HG02588 (cell line): ENCODE measurements around the gene RPRD1A.
"Not testable (repeated sequence)": the region's sequence is repeated elsewhere in the genome, so short reads cannot be mapped to it uniquely, and the experiment has no call there.

Experiments used
- ATAC-seq: cut with Tn5 transposase; IDR thresholded peaks from one replicate; pipeline ENCODE4 v1.9.1; 2021; ENCODE audit warnings: mild to moderate bottlenecking, moderate library complexity; ENCODE audit not compliant: unreplicated experiment

Gene RPRD1A

GRCh38 chr18:36078751-36079529 is 11.6 kb upstream of the RPRD1A start:
- no peak for ATAC-seq

GRCh38 chr18:36077764-36078163 is 10.4 kb upstream of the RPRD1A start:
- not testable (repeated sequence) for ATAC-seq

GRCh38 chr18:36075862-36076587 is 8.7 kb upstream of the RPRD1A start:
- ATAC-seq: no peak

GRCh38 chr18:36074435-36074834 is 7.1 kb upstream of the RPRD1A start:
- ATAC-seq: no peak

GRCh38 chr18:36073676-36074075 is 6.3 kb upstream of the RPRD1A start:
- no peak for ATAC-seq

- not testable (repeated sequence) for ATAC-seq
These were observed 5.0 kb upstream of the RPRD1A start for GRCh38 chr18:36072406-36072805.

DNA sequence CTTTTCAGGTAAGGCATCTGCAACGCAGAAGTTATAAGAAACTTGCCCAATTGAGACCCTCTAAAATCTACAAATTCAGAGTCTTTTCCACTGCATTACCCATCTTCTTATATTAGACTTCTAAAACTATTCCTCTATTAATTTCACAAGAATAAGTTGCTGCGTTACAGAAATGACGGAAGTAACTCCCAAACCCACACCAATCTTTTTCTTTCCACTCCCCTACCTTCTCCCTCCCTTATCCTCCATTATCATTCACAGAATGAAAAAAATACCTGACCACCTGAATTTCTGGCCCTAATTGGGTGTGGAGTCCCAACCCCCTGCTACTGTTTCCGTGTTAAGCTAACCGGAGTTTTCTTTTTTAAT is 689 bp downstream of the RPRD1A start:
- peak; percentile 2 for ATAC-seq

- no peak for ATAC-seq
These were observed 1.4 kb downstream of the RPRD1A start for GRCh38 chr18:36066001-36066400.

GRCh38 chr18:36064809-36065079 is 2.6 kb downstream of the RPRD1A start:
- not testable (repeated sequence) for ATAC-seq

DNA sequence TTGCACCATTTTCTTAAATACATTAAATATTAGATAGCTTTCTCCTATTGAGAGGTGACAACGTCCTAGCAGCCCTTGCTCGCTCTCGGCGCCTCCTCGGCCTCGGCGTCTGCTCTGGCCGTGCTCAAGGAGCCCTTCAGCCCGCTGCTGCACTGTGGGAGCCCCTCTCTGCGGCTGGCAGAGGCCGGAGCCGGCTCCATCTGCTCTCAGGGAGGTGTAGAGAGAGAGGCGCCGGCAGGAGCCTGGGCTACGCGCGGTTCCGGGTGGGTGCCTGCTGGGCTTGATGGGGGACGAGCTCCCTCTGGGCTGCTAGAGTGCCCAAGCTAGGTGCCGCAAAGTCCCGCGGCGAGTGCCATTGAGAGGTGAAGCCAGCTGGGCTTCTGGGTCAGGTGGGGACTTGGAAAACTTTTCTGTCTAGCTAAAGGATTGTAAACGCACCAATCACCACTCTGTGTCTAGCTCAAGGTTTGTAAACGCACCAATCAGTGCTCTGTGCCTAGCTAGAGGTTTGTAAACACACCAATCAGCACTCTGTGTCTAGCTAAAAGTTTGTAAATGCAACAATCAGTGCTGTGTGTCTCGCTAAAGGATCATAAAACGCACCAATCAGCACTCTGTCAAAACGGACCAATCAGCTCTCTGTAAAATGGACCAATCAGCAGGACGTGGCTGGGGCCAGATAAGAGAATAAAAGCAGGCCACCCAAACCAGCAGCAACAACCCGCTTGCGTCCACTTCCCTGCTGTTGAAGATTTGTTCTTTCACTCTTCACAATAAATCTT is 3.1 kb downstream of the RPRD1A start:
- no peak for ATAC-seq

DNA sequence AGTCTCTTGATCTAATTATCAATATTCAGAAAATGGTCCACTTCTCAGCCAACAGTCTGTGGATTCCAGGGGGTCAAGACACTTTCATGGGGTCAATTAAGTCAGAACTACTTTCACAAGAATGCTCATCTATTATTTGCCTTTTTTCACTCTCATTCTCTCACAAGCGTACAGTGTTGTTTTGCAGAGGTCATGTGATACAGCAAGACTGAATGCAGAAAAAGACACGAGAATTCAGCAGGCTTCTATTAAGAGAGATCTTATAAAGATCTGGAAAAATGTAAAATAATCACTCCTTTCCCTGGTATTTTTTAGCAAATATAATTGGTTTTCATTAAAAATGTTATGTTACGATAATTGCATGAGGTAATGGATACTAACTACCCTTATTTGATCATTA is 8.7 kb downstream of the RPRD1A start:
- no peak for ATAC-seq

GRCh38 chr18:36051760-36052159 is 15.6 kb downstream of the RPRD1A start:
- ATAC-seq: no peak

DNA sequence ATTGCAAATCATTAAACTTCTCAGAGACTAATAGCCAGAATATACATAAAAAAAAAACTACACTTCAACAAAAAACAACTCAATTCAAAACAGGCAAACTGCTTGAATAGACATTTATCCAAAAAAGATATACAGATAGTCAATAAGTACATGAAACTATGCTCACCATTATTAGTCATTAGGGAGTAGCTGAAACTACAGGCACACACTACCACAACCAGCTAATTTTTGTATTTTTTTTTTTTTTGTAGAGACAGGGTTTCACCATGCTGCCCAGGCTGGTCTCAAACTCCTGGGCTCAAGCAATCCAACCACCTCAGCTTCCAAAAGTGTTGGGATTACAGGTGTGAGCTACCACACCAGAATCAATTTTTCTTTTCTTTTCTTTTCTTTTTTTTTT is 16.9 kb downstream of the RPRD1A start:
- no peak for ATAC-seq

- ATAC-seq: no peak
These were observed 19.8 kb downstream of the RPRD1A start for GRCh38 chr18:36047521-36047920.

- ATAC-seq: no peak
These were observed 20.5 kb downstream of the RPRD1A start for GRCh38 chr18:36046898-36047297.

- ATAC-seq: no peak
These were observed 21.9 kb downstream of the RPRD1A start for GRCh38 chr18:36045241-36045991.

- ATAC-seq: no peak
These were observed 24.2 kb downstream of the RPRD1A start for GRCh38 chr18:36043153-36043552.

GRCh38 chr18:36041146-36041545 is 26.2 kb downstream of the RPRD1A start:
- no peak for ATAC-seq

DNA sequence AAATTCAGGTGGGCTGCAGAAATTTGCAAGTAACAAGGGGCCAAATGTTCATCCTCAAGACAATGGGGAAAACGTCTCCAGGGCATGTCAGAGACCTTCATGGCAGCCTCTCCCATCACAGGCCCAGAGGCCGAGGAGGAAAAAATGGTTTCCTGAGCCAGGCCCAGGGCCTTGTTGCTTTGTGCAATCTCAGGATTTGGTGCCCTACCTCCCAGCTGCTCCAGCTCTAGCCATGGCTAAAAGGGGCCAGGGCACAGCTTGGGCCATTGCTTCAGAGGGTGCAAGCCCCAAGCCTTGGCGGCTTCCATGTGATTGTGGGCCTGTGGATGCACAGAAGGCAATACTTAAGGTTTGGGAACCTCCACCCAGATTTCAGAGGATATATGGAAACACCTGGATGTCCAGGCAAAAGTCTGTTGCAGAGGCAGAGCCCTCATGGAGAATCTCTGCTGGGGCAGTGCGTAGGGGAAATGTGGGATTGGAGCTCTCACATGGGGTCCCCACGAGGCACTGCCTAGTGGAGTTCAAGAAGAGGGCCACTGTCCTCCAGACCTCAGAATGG is 29.2 kb downstream of the RPRD1A start:
- ATAC-seq: no peak

GRCh38 chr18:36035253-36035652 is 32.1 kb downstream of the RPRD1A start:
- ATAC-seq: no peak
